SU-DHL-6 (cell line): Measurements from ENCODE around the gene BOC.

Source experiments
- H2AFZ ChIP-seq: fragments of 200-600 bp; sonication (generic); 2 replicates; pipeline ENCODE4 v1.6.1; 2014; ENCODE audit warnings: low read depth, mild to moderate bottlenecking, moderate library complexity, mixed read lengths, antibody characterized with exemption, low read length; ENCODE audit not compliant: severe bottlenecking
- H3F3A ChIP-seq: fragments of 200-600 bp; shearing (Covaris generic); 2 replicates; pipeline ENCODE4 v1.6.0; 2016; ENCODE audit warnings: antibody characterized with exemption, mild to moderate bottlenecking; ENCODE audit not compliant: insufficient read depth
- H3K27ac ChIP-seq: fragments of 200-600 bp; sonication (generic); 2 replicates; pipeline ENCODE4 v1.5.1; 2016; ENCODE audit warnings: low read depth, mild to moderate bottlenecking, low read length, moderate library complexity, mixed read lengths
- H3K27me3 ChIP-seq: fragments of 200-600 bp; sonication (generic), shearing (Covaris generic); 2 replicates; pipeline ENCODE4 v1.6.0; 2014; ENCODE audit warnings: mild to moderate bottlenecking, low read length
- H3K36me3 ChIP-seq: fragments of 200-600 bp; sonication (generic); 2 replicates; pipeline ENCODE4 v1.6.1; 2014; ENCODE audit warnings: mild to moderate bottlenecking, low read length, mixed read lengths
- H3K4me2 ChIP-seq: fragments of 300-600, 200-600 bp; shearing (Covaris generic), sonication (generic); 2 replicates; pipeline ENCODE4 v1.6.0; 2014; ENCODE audit warnings: low read length, low read depth, mild to moderate bottlenecking; ENCODE audit not compliant: poor library complexity, severe bottlenecking
- H3K4me3 ChIP-seq: fragments of 200-600 bp; sonication (generic); 2 replicates; pipeline ENCODE4 v1.5.1; 2014; ENCODE audit warnings: antibody characterized with exemption, low read length, mild to moderate bottlenecking, mixed read lengths; ENCODE audit not compliant: insufficient read depth, poor library complexity, severe bottlenecking
- H3K79me2 ChIP-seq: fragments of 200-600 bp; sonication (generic); 2 replicates; pipeline ENCODE4 v1.6.1; 2014; ENCODE audit warnings: mild to moderate bottlenecking, low read length, moderate library complexity; ENCODE audit not compliant: insufficient read depth
- H3K9ac ChIP-seq: fragments of 200-600 bp; sonication (generic); 2 replicates; pipeline ENCODE4 v1.7.0; 2014; ENCODE audit warnings: mild to moderate bottlenecking, low read length
- H3K9me2 ChIP-seq: fragments of 200-600 bp; sonication (generic); replicated peaks from 2 replicates; pipeline ENCODE4 v1.6.1; 2014; ENCODE audit warnings: low read length; ENCODE audit not compliant: insufficient read depth
- H3K9me3 ChIP-seq: fragments of 200-600 bp; sonication (generic); 2 replicates; pipeline ENCODE4 v1.6.1; 2014; ENCODE audit warnings: low read length, mixed read lengths; ENCODE audit not compliant: insufficient read depth
- H4K20me1 ChIP-seq: fragments of 200-600 bp; sonication (generic); 2 replicates; pipeline ENCODE4 v1.6.1; 2014; ENCODE audit warnings: low read depth, mild to moderate bottlenecking, antibody characterized with exemption, low read length, moderate library complexity, mixed read lengths
- CTCF ChIP-seq: fragments of 200-600 bp; sonication (generic); IDR thresholded peaks from one replicate; pipeline ENCODE4 v1.5.1; 2017; ENCODE audit warnings: antibody characterized with exemption, mild to moderate bottlenecking, low read length, moderate library complexity; ENCODE audit not compliant: insufficient read depth, poor library complexity, severe bottlenecking
- EZH2phosphoT487 ChIP-seq: fragments of 200-600 bp; sonication (generic), shearing (Covaris generic); conservative IDR thresholded peaks from 2 replicates; pipeline ENCODE4 v1.6.1; 2018; ENCODE audit warnings: mild to moderate bottlenecking, antibody characterized with exemption, low read length, moderate library complexity, mixed read lengths

Gene BOC

GRCh38 chr3:113293348-113293747 lies 82.0 kb downstream of the BOC start:
- Histone ChIP-seq H3K4me3 (no peak overlapping the region), H3K9me3 (no peaks in the 10 kb centered on the region), H4K20me1 (no peaks in the 10 kb centered on the region), H3K27me3 (no peaks in the 10 kb centered on the region), H3K9me2 (no peaks in the 10 kb centered on the region), H2AFZ (no peak overlapping the region), H3K9ac (no peak overlapping the region), H3K4me2 (no peak overlapping the region), H3K36me3 (no peaks in the 10 kb centered on the region), H3F3A (no peaks in the 10 kb centered on the region), H3K27ac (no peak overlapping the region), H3K79me2 (no peaks in the 10 kb centered on the region)
- TF ChIP-seq EZH2phosphoT487 = no peak
- no peak for TF ChIP-seq CTCF

GRCh38 chr3:113295463-113295862 lies 84.1 kb downstream of the BOC start:
- no peaks in the 10 kb centered on the region for H3F3A ChIP-seq
- no peak overlapping the region for H3K9ac ChIP-seq
- H3K9me3 ChIP-seq = no peaks in the 10 kb centered on the region
- no peaks in the 10 kb centered on the region for H3K27me3 ChIP-seq
- H4K20me1 ChIP-seq = no peaks in the 10 kb centered on the region
- H3K79me2 ChIP-seq = no peaks in the 10 kb centered on the region
- no peaks in the 10 kb centered on the region for H3K9me2 ChIP-seq
- H3K4me3 ChIP-seq = no peak overlapping the region
- H3K4me2 ChIP-seq = no peak overlapping the region
- no peak overlapping the region for H3K27ac ChIP-seq
- H2AFZ ChIP-seq = no peak overlapping the region
- TF ChIP-seq EZH2phosphoT487 = no peak
- TF ChIP-seq CTCF = no peak
- H3K36me3 ChIP-seq = no peaks in the 10 kb centered on the region

- no peak overlapping the region for H3K4me2 ChIP-seq
- H3F3A ChIP-seq = no peaks in the 10 kb centered on the region
- H4K20me1 ChIP-seq = no peaks in the 10 kb centered on the region
- H3K27ac ChIP-seq = no peak overlapping the region
- no peak overlapping the region for H3K4me3 ChIP-seq
- H3K9me3 ChIP-seq = no peaks in the 10 kb centered on the region
- H3K79me2 ChIP-seq = no peaks in the 10 kb centered on the region
- H3K9me2 ChIP-seq = no peaks in the 10 kb centered on the region
- TF ChIP-seq CTCF (no peak), EZH2phosphoT487 (no peak)
- no peak overlapping the region for H3K9ac ChIP-seq
- H2AFZ ChIP-seq = no peak overlapping the region
- no peaks in the 10 kb centered on the region for H3K27me3 ChIP-seq
- H3K36me3 ChIP-seq = no peaks in the 10 kb centered on the region
Measured at GRCh38 chr3:113297287-113297686, 85.9 kb downstream of the BOC start.

DNA sequence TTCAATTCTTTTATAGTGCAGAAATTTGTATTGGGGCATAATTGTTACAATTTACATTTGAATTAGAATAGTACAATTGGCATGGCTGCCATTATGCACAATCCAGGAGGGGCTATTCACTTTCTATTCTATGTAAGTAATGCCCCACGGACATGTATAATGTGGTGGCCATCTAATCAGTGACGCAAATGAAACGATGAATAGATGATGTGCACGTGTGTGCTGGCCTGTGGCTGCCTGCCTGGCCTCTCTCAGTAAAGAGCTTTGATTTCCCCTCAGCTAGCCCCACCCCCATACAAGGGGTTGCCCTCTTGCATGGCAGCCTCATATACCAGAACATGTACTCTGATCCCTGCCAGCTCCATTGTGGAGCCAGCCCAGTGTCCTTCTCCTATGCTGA lies 86.5 kb downstream of the BOC start:
- H3K79me2 ChIP-seq = no peaks in the 10 kb centered on the region
- H3K4me2 ChIP-seq = no peak overlapping the region
- no peaks in the 10 kb centered on the region for H3K9me2 ChIP-seq
- H3K9me3 ChIP-seq = no peaks in the 10 kb centered on the region
- no peak overlapping the region for H3K9ac ChIP-seq
- H4K20me1 ChIP-seq = no peaks in the 10 kb centered on the region
- H2AFZ ChIP-seq = no peak overlapping the region
- no peak overlapping the region for H3K27ac ChIP-seq
- H3K27me3 ChIP-seq = no peaks in the 10 kb centered on the region
- no peaks in the 10 kb centered on the region for H3K36me3 ChIP-seq
- H3K4me3 ChIP-seq = no peak overlapping the region
- no peak for TF ChIP-seq EZH2phosphoT487
- no peaks in the 10 kb centered on the region for H3F3A ChIP-seq
